GM23338 (cell line): ENCODE data around the gene OVCA2.

Experiments used
- CTCF ChIP-seq, 2 experiments: fragments of 200-600 bp in 1 of 2; sonication (generic) in 1 of 2; conservative IDR thresholded peaks; 2 replicates each; pipeline versions ENCODE4 v1.5.1 to v1.6.1; 2016 to 2017; ENCODE audit warnings: antibody characterized with exemption in 2 of 2, low read depth in 2 of 2, mild to moderate bottlenecking in 2 of 2, moderate library complexity in 1 of 2
- EZH2 ChIP-seq: fragments of 200-600 bp; sonication (generic); IDR thresholded peaks from one replicate; pipeline ENCODE4 v1.8.0; 2017; ENCODE audit warnings: antibody characterized with exemption, mild to moderate bottlenecking, low read depth; ENCODE audit not compliant: unreplicated experiment

- TF ChIP-seq CTCF (conservative IDR thresholded peaks at IDR 0.05; ENCODE audit: low read depth in 2 of 2) (no peak), EZH2 (no peak)
Observed at GRCh38 chr17:1997289-1997926, 44.4 kb upstream of the OVCA2 start.
